ENCODE data around the gene WDFY4.

DNA sequence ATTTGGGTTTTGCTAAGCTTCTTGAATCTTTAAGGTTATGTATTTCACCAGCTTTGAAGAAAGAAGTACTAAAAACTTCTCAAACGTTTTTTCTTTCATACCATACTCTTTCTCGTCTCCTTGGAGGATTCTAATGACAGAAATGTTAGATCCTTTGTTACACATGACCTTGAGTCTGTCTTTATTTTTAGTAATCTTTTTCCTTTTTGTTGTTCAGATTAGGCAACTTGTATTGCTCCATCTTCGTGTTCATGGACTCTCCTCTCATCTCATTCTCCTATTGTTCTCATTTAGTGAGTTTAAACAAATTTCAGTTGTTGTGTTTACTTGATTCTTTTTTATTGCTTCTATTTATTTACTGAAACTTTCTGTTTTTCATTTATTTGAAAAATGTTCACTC, 73.7 kb downstream of the WDFY4 start:
- no peak for TF ChIP-seq CTCF (IDR thresholded peaks at IDR 0.05)
- TF ChIP-seq EP300 (IDR thresholded peaks at IDR 0.05): no peak
